ENCODE measurements around the gene TBC1D22A. TPM values are rescaled to one million over a fixed set of nuclear protein-coding genes. Genes with fewer than 3 reads are reported as not detected.

Gene TBC1D22A
- total and polyA plus RNA-seq, 9 of the 15 experiments (the other 6 are each of a cell fraction or from before 2014, with no cell fraction given), result 0.20 to 11.5 (median 5.2) TPM

DNA sequence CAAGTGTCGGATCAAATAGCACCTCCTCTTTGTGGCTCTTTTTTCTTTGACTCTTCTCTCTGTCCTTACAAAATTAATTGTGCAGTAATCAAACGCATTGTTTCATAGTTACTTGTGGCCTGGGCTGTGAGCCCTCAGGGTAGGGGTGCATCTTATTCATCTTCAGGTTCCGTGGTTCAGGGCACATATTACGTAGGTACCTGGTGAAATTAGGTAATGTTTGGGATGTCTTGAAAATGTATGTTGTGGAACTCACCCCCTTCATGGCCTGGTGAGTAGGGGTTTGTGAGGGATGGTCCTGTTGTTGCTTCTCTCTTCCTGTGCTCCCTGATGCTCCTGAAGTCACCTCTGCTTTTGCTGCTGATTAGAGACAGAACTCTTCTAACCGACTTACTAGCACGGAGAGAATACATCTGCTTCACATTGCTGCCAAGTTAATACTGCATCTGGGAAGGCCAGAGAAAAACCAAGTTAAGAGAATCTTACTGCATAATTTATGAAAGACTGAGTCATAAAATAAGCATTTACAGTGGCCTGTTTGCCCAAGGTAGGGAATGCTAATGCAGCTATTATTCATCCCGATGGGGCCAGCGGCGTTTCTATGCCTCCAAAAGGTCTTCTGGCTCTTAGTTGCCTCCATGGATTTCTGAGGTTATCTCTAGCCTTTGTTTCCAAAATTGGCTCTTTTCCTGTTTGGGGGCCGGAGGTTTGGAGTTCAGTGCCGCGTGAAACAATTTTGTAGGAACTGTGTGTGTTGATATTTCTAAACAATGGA is 66.9 kb downstream of the TBC1D22A start (continued):
- TF ChIP-seq, protein P1, sequence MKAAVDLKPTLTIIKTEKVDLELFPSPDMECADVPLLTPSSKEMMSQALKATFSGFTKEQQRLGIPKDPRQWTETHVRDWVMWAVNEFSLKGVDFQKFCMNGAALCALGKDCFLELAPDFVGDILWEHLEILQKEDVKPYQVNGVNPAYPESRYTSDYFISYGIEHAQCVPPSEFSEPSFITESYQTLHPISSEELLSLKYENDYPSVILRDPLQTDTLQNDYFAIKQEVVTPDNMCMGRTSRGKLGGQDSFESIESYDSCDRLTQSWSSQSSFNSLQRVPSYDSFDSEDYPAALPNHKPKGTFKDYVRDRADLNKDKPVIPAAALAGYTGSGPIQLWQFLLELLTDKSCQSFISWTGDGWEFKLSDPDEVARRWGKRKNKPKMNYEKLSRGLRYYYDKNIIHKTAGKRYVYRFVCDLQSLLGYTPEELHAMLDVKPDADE (conservative IDR thresholded peaks at IDR 0.05; ENCODE audit: control insufficient read depth, low read depth, low read length), result no peak

DNA sequence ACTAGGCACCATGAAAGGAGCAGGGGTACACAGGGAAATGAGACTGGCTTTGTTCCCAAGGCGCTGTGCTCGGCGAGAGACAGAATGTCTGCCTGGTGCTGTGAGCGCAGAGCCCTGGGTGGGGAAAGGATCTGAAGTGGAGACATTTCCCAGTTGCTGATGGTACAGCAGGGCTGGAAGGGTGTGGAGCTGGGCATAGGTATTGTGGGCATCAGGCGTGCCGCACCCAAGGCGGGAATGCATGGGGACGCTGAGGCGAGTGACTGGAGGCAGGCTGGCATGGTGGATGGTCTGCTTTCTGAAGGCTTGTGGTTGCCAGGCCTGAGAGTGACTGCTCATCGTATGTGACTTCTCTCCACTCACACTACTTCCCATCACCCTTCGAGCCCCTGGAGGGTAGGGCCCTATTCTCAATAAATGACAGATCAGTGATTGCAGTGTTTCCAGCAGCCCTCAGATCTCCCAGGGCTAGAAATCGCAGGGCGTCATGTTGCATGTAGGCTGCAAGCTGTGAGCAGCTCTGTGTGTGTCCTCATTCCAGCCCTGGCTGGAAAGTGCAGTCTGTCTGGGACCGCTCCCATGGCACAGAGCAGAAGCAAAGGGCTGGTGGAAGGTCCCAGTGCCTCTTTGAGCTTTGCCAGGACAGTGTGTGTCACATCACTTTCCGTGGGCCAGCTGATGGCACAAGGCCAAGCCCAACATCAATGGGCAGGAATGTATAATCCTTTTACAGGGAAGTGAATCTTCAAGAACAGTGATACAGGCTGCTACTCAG is 67.7 kb downstream of the TBC1D22A start:
- no peak overlapping the region for H3K27ac ChIP-seq (ENCODE audit: extremely low read depth, low read depth, low read length)
- BruUV-seq (replicated peaks), result no TSS peak
- TF ChIP-seq IRF2 (CRISPR knock-in tag; IDR thresholded peaks at IDR 0.05) (no peak), CBX5 (IDR thresholded peaks at IDR 0.05; ENCODE audit: borderline replicate concordance, low read depth) (no peak)
- ATAC-seq (no peak), FAIRE-seq (no peak), DNase-seq (ENCODE audit: extremely low read depth in 1 of 4, low spot score in 3 of 4) (no peak)
- in situ Hi-C loops (cut with MboI) (no loop called here), intact Hi-C loops (cut with micrococcal nuclease) (no loop called here)
- POLR2A ChIA-PET, result no interaction called here
- H3K36me3 ChIP-seq (ENCODE audit: control insufficient read depth, insufficient read depth, low read length), result no peaks in the 10 kb centered on the region; the same call in 2 of the 3 replicates
- H4K20me1 ChIP-seq (replicated peaks; ENCODE audit: control insufficient read depth, insufficient read depth, low read length), result no peaks in the 10 kb centered on the region
- H2AFZ ChIP-seq (ENCODE audit: low read depth, low read length), result no peak overlapping the region
- no peaks in the 10 kb centered on the region; the same call in 1 of the 2 replicates for H3K9me3 ChIP-seq (replicated peaks; ENCODE audit: control insufficient read depth, insufficient read depth, low read depth, low read length)
- 88% methylated on average over 12 of the region's 15 CpGs for WGBS (ENCODE audit: insufficient coverage, low coverage, missing lambda C conversion rate)
- no peak overlapping the region; a peak in 1 of 4 replicates for H3K9ac ChIP-seq (ENCODE audit: insufficient read depth in 1 of 2, low read depth in 2 of 2, low read length in 2 of 2)
- no peaks in the 10 kb centered on the region for H3K9me1 ChIP-seq (ENCODE audit: control insufficient read depth, insufficient read depth, low read length)
- H3K4me3 ChIP-seq, result no peak overlapping the region
- CTCF ChIA-PET (ENCODE audit: low intra/inter-chr PET ratio), result no interaction called here
- no peaks in the 10 kb centered on the region for H3K27me3 ChIP-seq (ENCODE audit: control insufficient read depth in 2 of 2, insufficient read depth in 2 of 2, low read length in 2 of 2)
- no peaks in the 10 kb centered on the region for H3K79me2 ChIP-seq (ENCODE audit: control insufficient read depth, insufficient read depth, low read length)
- no peaks in the 10 kb centered on the region; a peak in 1 of 5 replicates for H3K4me1 ChIP-seq (replicated peaks in 1 of 2; ENCODE audit: control insufficient read depth in 2 of 2, insufficient read depth in 2 of 2, low read length in 2 of 2)
- H3K4me2 ChIP-seq (ENCODE audit: insufficient read depth, low read length), result no peak overlapping the region

Data from K562 (cell line).